Transverse colon (tissue), 4 donors: ENCODE results near the gene HTRA3.

ENCODE experiments used
- CTCF ChIP-seq, 5 experiments: fragments of 200-600 bp in 3 of 5; fragments of 450-650 bp in 2 of 5; sonication (generic) in 3 of 5; IDR thresholded peaks; 1 replicate in 2 of 5; 2 replicates in 3 of 5; pipeline ENCODE4 v1.5.1; 2016 to 2017; ENCODE audit warnings: antibody characterized with exemption in 5 of 5, inconsistent platforms in 3 of 5, mild to moderate bottlenecking in 2 of 5, moderate library complexity in 1 of 5
- POLR2AphosphoS5 ChIP-seq, 3 donors: sonication (generic); formaldehyde crosslinking; IDR thresholded peaks; one replicate each; pipeline ENCODE4 v1.6.1; 2016; ENCODE audit warnings: antibody characterized with exemption in 3 of 3

- TF ChIP-seq CTCF (IDR thresholded peaks at IDR 0.05) (no peak), POLR2AphosphoS5 (IDR thresholded peaks at IDR 0.05) (no peak)
Measured at GRCh38 chr4:8239226-8239625, 30.3 kb upstream of the HTRA3 start.
